Astrocyte of the cerebellum (primary cell): ENCODE results near the gene OSBPL10.

ENCODE experiments used
- DNase-seq: peaks from one replicate; pipeline ENCODE4 v3.0.0-alpha.2; 2011; ENCODE audit warnings: low read depth
- H3K4me3 ChIP-seq: 2 replicates; pipeline ENCODE4 v1.5.1; 2011; ENCODE audit warnings: mild to moderate bottlenecking, low read depth, low read length, moderate library complexity
- CTCF ChIP-seq: IDR thresholded peaks from 2 replicates; pipeline ENCODE4 v1.5.1; 2012; ENCODE audit warnings: low read length, low read depth, moderate library complexity, mild to moderate bottlenecking; ENCODE audit errors: missing control alignments
- in situ Hi-C: cut with HindIII; loops from 2 replicates; pipeline ENCODE4 v1.10.0; 2017; ENCODE audit warnings: low sequenced_read_pairs

Gene OSBPL10

GRCh38 chr3:31705736-31706135 is 275.3 kb downstream of the OSBPL10 start:
- TF ChIP-seq CTCF: no peak
- in situ Hi-C loops: no loop called here

GRCh38 chr3:31704591-31705179 is 276.4 kb downstream of the OSBPL10 start:
- no peak for TF ChIP-seq CTCF
- in situ Hi-C loops: no loop called here
- no peak for DNase-seq
- H3K4me3 ChIP-seq: no peak overlapping the region

More at GRCh38 chr3:31705736-31706135, 275.3 kb downstream of the OSBPL10 start:
- no peak for DNase-seq
- no peak overlapping the region for H3K4me3 ChIP-seq

- in situ Hi-C loops: no loop called here
- no peak overlapping the region for H3K4me3 ChIP-seq
- DNase-seq: no peak
- TF ChIP-seq CTCF: no peak
These were observed 276.9 kb downstream of the OSBPL10 start for GRCh38 chr3:31704156-31704555.

GRCh38 chr3:31701286-31701685 is 279.8 kb downstream of the OSBPL10 start:
- no peak for DNase-seq
- H3K4me3 ChIP-seq: no peak overlapping the region
- TF ChIP-seq CTCF: no peak
- in situ Hi-C loops: no loop called here

GRCh38 chr3:31699309-31699953 is 281.6 kb downstream of the OSBPL10 start:
- H3K4me3 ChIP-seq: no peak overlapping the region
- TF ChIP-seq CTCF: no peak
- DNase-seq: no peak
- in situ Hi-C loops: no loop called here

GRCh38 chr3:31696815-31697548 is 284.1 kb downstream of the OSBPL10 start:
- no peak for TF ChIP-seq CTCF
- no peak overlapping the region for H3K4me3 ChIP-seq
- DNase-seq: no peak
- in situ Hi-C loops: no loop called here
